Endometrium (tissue), 2 donors: ENCODE results near the gene STYXL2.

Experiments used
- FAIRE-seq: peaks from 2 replicates; lab custom pipeline; 2012; peaks lifted over from hg19 to GRCh38; lab: Jason Lieb, UNC
- donor health status: control.
- donor health status: control.

STYXL2 gene

GRCh38 chr1:167110586-167110985, 16.7 kb downstream of the STYXL2 start:
- FAIRE-seq, result no peak

GRCh38 chr1:167111868-167112709, 18.2 kb downstream of the STYXL2 start:
- no peak for FAIRE-seq

- FAIRE-seq, result no peak
Measured at GRCh38 chr1:167114725-167115124, 20.9 kb downstream of the STYXL2 start.

- no peak for FAIRE-seq
Measured at GRCh38 chr1:167115655-167116054, 21.8 kb downstream of the STYXL2 start.

GRCh38 chr1:167116174-167116573, 22.3 kb downstream of the STYXL2 start:
- no peak for FAIRE-seq

- no peak for FAIRE-seq
Measured at GRCh38 chr1:167117225-167117624, 23.4 kb downstream of the STYXL2 start.

- FAIRE-seq, result no peak
Measured at GRCh38 chr1:167118188-167118587, 24.3 kb downstream of the STYXL2 start.

GRCh38 chr1:167119696-167120095, 25.8 kb downstream of the STYXL2 start:
- no peak for FAIRE-seq

GRCh38 chr1:167120899-167121298, 27.0 kb downstream of the STYXL2 start:
- FAIRE-seq, result no peak

GRCh38 chr1:167121375-167122120, 27.7 kb downstream of the STYXL2 start:
- FAIRE-seq, result no peak

- FAIRE-seq, result no peak
Measured at GRCh38 chr1:167122121-167122480, 28.2 kb downstream of the STYXL2 start.

GRCh38 chr1:167122568-167122967, 28.7 kb downstream of the STYXL2 start:
- no peak for FAIRE-seq

- no peak for FAIRE-seq
Measured at GRCh38 chr1:167126317-167126716, 32.4 kb downstream of the STYXL2 start.

- no peak for FAIRE-seq
Measured at GRCh38 chr1:167126811-167127210, 32.9 kb downstream of the STYXL2 start.

- FAIRE-seq, result no peak
Measured at GRCh38 chr1:167127236-167127635, 33.4 kb downstream of the STYXL2 start.

GRCh38 chr1:167127661-167128060, 33.8 kb downstream of the STYXL2 start:
- no peak for FAIRE-seq

- no peak for FAIRE-seq
Measured at GRCh38 chr1:167128261-167129227, 34.7 kb downstream of the STYXL2 start.

GRCh38 chr1:167130829-167131510, 37.1 kb downstream of the STYXL2 start:
- FAIRE-seq, result no peak

- no peak for FAIRE-seq
Measured at GRCh38 chr1:167132301-167133010, 38.6 kb downstream of the STYXL2 start.

- no peak for FAIRE-seq
Measured at GRCh38 chr1:167135281-167135840, 41.5 kb downstream of the STYXL2 start.

GRCh38 chr1:167136191-167136614, 42.3 kb downstream of the STYXL2 start:
- FAIRE-seq, result no peak
